Smooth muscle cell of trachea (primary cell): ENCODE data around the gene MRPL36. TPM values are rescaled to one million over a fixed set of nuclear protein-coding genes. Genes with fewer than 3 reads are reported as not detected.

ENCODE experiments used
- total RNA-seq: library from RNA; depleted of rRNA; stranded (reverse); fragments of >200 nt; gene quantifications from 2 replicates; pipeline ENCODE4 v1.2.1, GENCODE V29; 2014

Gene MRPL36
- 23.3 and 35.9 TPM in 2 replicates for total RNA-seq

GRCh38 chr5:1799602-1800471 lies at the start of gene MRPL36:
Gene MRPL36 (minus strand): TSS chr5:1799837. CDS start chr5:1798935, 902 bp downstream.

DNA sequence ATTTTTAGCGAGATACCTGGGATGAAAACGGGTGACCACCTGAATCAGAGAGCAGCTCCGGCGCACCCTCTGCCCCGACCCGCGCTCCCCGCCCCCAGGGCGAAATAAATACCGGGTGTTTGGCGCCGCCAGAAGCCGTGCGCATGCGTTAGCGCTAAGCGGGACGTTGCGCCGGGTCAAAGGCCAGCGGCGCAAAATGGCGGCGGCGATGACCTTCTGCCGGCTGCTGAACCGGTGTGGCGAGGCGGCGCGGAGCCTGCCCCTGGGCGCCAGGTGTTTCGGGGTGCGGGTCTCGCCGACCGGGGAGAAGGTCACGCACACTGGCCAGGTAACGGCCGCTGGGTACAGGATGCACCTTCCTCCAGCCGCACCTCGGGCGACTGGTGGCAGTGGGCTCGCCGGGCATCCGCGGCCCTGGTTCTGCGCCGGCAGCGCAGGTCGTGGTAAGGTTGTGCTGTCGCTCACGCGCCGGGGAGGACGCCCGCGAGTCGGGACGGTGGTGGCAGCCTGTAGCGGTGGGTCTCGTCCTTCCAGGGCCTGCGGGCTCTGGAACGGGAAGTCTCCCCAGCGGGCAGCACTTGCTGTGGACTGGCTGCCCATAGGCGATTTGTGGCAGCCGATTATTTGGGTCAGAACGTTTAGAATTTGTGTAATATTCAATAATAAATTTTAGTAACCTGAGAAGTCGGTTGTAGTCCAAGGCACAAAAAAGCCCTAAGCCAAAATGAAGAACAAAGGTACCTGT lies 1.8 kb upstream of the MRPL36 start, which contains the start of gene NDUFS6:
TSS of gene NDUFS6 (plus strand) at position 186 of the 745 bp plus-strand sequence. CDS start at position 197, 11 bp downstream.

Other genes starting within 250 kb of the MRPL36 start
- gene NDUFS6, start 1.6 kb upstream of the MRPL36 start, total RNA-seq = 26.0 and 48.1 TPM in 2 replicates
- gene IRX4, start 83.1 kb upstream of the MRPL36 start, total RNA-seq = 0.15 TPM in 1 of 2 replicates, not detected in the other